NCI-H1694 (cell line): ENCODE results near the gene SHLD2.
"Not testable (repeated sequence)": the region's sequence is repeated elsewhere in the genome, so short reads cannot be mapped to it uniquely, and the experiment has no call there.

ENCODE experiments used
- DNase-seq: peaks from one replicate; lab custom pipeline; 2025; lab: John Stamatoyannopoulos, UW

Gene SHLD2

DNA sequence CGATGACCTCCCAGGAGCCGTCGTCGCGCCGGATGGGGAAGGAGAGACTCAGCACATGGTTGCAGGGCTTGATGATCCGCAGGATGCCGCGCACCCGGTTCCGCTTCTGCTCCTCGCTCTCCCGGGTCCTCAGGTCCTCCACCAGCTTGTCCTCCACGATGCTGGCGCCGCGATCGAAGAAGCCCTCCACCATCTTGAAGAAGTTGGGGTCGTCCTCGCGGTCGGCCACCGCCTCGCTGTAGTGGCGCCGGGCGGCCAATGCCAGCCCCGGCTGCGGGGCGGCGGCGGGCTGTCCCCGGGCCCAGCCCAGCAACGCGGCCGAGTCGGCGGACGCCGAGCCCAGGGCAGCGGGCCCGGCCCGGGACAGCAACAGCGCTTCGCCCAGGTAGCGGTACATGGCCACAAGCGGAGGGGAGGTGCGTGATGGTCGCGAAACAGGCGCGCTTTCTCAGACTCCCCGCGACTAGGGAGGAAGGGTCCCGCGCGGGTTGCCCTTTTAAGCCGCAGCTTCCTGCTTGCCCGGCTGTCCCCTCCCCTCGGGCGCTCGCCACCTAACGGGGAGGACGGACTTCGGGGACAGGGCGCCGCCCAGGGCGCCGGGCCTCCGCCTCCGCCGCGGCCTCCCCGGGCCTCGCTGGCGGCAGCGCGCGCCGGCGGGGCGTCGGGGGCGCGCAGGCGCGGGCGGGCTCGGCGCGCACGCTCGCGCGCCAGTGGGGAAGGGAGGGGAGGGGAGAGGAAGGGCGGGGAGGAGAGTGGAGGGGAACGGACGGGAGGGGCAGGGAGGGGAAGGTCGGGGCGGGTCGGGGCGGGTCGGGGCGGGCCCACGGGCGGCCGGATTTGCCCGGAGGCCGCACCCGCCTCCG lies at the start of gene SHLD2, which contains the start of gene GLUD1:
Gene SHLD2, plus strand, starts transcription at position 834 of the 863 bp plus-strand sequence. CDS start 56,149 bp downstream, outside the sequence.
Gene GLUD1, minus strand, starts transcription at position 471 of the 863 bp plus-strand sequence. Its CDS starts 74 bp downstream, at position 397.
- peak; percentile 60 for DNase-seq

DNA sequence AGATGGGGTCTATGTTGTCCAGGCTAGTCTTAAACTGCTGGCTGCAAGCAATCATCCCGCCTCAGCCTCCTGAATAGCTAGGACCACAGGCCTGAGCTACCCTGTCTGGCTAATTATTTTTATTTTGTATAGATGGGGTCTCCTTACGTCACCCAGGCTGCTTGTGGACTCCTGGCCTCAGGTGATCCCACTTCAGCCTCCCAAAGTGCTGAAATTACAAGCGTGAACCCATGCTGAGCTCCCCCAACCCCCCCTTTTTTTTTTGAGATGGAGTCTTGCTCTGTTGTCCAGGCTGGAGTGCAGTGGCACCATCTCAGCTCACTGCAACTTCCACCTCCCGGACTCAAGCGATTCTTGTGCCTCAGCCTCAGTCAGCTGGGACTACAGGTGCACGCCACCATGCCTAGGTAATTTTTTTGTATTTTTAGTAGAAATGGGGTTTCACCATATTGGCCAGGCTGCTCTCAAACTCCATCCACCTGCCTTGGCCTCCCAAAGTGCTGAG lies 49.5 kb upstream of the SHLD2 start:
- DNase-seq: no peak

- DNase-seq: peak; percentile 84
Measured at GRCh38 chr10:87053111-87053510, 41.9 kb upstream of the SHLD2 start.

GRCh38 chr10:87053577-87054181 lies 41.3 kb upstream of the SHLD2 start:
- no peak for DNase-seq

DNA sequence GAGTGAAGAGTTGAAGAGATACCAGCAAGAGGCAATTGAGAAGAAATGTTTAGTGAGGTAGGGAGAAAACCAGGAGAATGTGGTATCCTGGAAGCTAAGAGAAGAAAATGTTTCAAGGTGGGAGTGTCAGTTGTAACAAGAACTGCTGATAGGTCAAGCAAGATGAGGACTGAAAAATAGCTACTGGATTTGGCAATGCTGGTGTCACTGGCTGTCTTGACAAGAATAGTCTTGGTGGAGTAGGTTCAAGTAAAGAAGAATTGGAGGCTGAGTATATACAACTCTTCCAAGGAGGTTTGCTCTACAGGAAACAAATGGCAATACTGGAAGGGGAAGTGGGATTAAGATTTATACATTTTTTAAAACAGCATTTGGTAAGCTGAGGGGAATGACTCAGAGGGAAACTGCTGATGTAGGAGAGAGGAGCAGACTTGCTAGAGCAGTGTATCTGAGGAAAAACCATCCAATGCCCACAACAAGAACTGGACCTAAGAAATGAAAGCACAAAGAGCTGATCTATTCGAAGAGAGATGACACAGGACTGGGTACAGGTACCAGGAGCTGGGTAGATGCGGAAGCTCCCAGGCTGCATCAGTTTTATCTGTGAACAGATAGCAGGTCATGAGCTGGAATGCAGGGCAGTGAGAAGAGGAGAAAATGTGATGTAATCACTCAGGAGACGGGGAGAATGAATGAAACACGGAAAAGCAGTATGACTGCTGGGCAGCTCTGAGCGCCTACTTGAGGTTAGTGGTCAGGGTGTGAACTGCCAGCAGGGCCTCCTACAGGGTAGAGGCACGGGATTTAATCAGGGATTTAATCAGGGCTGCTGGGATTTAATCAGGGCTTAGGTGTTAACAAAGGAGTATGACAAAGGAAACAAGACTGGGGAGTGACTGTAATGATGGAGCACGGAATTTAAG lies 40.4 kb upstream of the SHLD2 start:
- no peak for DNase-seq

- DNase-seq: no peak
Measured at GRCh38 chr10:87058171-87058570, 36.8 kb upstream of the SHLD2 start.

DNA sequence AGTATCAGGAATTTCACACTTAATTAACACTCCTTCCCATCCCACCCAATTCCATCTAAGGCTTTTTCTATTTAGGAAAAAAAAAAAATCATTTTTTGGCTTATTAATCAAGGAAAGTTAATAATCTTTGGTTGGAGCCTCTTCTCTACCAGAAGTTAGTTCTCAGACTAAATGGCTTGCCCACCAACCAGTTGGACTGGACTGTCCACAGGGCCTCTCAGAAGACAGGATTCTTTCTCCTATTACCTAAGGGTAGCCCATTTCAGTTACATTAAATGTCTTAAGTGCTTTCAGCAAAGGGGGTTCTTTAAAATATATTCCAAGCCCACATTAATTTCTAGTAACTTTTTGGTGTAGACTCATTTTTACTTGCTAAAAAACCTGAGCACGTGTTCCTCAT lies 35.6 kb upstream of the SHLD2 start:
- DNase-seq: no peak

DNA sequence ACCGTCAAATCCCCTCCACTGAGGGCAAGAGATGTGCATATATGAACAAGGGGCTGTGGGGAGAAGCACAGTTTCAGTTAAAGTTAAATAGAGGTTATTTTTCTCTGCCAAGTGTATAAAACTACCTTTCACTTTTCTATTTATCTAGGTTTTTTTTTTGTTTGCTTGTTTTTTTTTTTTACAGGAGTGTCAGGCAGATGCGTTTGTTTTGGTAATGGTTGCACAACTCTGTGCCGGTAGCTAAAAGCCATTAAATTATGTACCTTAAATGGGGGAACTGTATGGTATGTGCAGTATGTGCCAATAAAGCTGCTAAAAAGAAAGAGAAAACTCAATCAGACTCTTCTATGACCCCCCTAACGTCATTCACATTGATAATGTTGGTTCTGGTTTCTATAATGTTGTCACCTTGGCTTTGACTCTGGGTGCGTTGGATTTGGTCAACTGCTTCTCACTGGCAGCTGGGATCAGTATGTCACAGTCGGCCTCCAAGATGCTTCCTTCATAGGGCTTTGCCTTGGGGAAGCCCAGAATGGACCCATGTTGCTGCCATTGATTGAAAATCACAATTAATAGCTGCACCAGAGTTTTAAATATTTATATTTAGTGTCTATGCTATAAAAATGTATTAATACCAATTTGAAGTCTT lies 34.6 kb upstream of the SHLD2 start:
- no peak for DNase-seq

DNA sequence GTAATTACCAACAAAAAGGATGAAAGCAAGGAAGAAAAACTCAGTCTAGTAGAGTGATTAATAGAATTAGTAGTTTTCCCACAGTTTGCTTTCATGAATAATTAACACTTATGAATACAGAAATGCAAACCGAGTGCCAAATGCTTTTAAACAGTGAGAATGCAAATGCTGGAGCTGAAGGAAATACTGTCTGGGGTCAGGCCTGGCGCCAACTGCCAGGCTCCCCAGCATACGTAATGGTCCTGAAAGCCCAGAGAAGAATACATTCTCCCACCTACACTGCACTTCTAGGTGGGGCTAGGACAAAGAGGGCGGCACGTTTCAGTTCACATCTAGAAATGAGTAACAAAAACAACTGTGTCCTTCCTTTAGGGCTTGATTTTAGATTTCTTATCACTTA lies 30.4 kb upstream of the SHLD2 start:
- no peak for DNase-seq

DNA sequence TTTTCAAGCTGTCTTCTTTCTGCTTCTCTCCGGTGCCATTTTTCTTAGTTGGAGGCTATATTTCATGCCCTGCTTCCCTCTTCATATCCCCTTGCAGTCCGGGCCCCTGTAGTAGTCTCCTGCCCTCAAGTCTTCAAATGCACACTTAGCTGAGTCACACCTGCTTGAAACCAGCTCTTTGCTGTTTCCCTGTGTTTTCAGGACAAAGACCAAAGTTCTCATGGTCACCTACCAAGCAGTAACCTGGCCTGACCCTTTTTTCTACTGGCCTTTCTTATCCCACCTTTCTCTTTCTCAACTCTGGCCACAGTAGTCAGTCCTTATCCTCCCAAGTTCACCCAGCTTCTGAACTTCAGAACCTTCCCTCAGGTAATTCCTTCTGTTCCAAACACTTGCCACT lies 28.8 kb upstream of the SHLD2 start:
- no peak for DNase-seq

DNA sequence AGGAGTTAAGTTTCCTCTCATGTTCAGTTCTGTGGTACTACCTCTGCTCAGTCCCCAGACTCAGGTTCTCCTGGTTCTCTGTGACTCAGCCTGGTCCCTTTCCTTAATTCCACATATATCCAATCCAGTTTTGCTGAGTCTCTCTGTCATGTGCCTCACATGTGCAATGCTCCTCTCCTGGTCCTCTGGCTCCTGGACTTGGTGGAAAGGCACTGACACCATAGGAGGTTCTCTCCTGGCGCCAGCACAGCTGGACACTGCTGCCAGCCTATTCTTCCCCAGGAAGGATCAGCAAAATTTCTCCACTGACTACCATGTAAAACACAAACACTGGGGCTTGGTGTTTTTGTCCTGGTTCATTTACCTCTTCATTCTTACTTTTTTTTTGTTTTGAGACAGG lies 28.1 kb upstream of the SHLD2 start:
- DNase-seq: no peak

DNA sequence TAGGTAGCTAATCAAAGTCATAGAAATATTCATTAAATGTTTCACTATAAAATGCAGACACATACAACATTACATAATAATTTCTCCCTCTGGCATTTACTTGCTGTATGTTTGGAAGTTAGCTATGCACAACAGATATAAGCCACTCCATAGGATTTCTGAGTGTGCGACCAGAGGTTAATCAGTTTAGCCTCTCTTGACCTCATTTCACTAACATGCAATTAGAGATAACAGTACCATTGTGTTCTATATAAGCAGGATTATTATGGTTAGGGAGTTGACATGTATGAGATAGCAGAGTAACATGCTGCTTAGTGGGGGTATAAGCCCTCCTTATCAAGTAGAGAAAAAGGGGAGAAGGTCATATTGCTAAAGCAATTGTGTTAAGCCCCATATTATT lies 26.7 kb upstream of the SHLD2 start:
- no peak for DNase-seq

- DNase-seq: no peak
Measured at GRCh38 chr10:87072449-87072848, 22.6 kb upstream of the SHLD2 start.

GRCh38 chr10:87076421-87076820 lies 18.6 kb upstream of the SHLD2 start:
- DNase-seq: not testable (repeated sequence)

DNA sequence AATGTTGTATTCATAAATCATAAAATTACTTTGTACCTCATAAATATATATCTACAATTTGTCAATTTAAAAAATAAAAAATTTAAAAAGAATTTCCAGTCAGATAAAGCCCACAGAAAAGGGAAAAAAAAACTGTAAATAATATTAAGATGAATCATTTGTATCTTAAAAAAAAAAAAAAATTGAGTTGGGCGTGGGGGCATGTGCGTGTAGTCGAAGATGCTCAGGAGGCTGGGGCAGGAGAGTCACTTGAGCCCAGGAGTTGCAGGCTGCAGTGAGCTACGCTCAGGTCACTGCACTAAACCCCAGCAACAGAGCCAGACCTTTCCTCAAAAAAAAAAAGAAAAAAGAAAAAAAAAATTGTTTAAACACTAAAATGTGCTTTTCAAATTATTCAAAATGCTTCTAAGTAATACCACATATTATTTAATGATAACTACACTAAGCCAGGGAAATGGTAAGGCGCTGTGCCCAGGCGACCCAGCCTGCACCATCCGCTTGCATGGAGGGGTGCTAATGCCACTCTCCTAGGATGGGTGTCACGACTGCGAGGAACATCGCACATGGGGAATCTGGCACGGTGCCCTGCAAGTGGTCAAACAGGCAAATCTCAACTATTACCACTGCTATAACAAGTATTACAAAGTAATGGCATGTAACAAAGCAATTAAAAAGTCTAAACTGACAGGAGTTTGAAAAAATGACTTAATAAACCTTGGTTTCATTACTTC lies 15.7 kb upstream of the SHLD2 start:
- no peak for DNase-seq

DNA sequence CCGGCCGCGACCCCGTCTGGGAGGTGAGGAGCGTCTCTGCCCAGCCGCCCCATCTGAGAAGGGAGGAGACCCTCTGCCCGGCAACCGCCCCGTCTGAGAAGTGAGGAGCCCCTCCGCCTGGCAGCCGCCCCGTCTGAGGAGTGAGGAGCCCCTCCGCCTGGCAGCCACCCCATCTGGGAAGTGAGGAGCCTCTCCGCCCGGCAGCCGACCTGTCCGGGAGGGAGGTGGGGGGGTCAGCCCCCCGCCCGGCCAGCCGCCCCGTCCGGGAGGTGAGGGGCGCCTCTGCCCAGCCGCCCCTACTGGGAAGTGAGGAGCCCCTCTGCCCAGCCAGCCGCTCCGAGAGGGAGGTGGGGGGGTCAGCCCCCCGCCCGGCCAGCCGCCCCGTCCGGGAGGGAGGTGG lies 14.4 kb upstream of the SHLD2 start:
- not testable (repeated sequence) for DNase-seq

GRCh38 chr10:87081574-87081973 lies 13.4 kb upstream of the SHLD2 start:
- not testable (repeated sequence) for DNase-seq

GRCh38 chr10:87082219-87082618 lies 12.8 kb upstream of the SHLD2 start:
- DNase-seq: not testable (repeated sequence)

- DNase-seq: not testable (repeated sequence)
Measured at GRCh38 chr10:87083576-87084290, 11.3 kb upstream of the SHLD2 start.

- not testable (repeated sequence) for DNase-seq
Measured at GRCh38 chr10:87084291-87084782, 10.7 kb upstream of the SHLD2 start.
